GM18517 (cell line): Measurements from ENCODE around the gene RASL12.
"Not testable (repeated sequence)": the region's sequence is repeated elsewhere in the genome, so short reads cannot be mapped to it uniquely, and the experiment has no call there.

Source experiments
- ATAC-seq: cut with Tn5 transposase; IDR thresholded peaks from one replicate; pipeline ENCODE4 v1.9.1; 2021; ENCODE audit warnings: mild to moderate bottlenecking, moderate library complexity; ENCODE audit not compliant: unreplicated experiment

Gene RASL12

DNA sequence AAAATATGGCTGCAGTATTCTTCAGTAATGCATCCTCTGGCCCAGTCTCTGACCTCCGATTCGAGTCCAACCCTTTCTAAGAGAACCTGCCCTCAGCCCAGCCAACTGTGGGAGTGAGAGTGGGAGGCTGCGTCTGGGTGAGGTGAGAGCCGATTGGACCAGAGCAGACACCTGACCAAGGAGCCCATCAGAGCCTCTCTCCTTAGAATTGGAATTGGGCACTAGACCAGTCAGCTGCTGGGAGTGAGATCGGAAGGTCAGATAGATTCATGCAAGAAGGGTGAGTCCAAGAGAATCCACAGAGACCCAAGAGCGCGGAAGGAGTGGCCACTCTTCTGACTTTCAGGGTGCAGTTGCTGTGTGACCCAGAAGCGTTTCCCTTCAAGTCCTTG, 10.2 kb downstream of the RASL12 start:
- no peak for ATAC-seq

DNA sequence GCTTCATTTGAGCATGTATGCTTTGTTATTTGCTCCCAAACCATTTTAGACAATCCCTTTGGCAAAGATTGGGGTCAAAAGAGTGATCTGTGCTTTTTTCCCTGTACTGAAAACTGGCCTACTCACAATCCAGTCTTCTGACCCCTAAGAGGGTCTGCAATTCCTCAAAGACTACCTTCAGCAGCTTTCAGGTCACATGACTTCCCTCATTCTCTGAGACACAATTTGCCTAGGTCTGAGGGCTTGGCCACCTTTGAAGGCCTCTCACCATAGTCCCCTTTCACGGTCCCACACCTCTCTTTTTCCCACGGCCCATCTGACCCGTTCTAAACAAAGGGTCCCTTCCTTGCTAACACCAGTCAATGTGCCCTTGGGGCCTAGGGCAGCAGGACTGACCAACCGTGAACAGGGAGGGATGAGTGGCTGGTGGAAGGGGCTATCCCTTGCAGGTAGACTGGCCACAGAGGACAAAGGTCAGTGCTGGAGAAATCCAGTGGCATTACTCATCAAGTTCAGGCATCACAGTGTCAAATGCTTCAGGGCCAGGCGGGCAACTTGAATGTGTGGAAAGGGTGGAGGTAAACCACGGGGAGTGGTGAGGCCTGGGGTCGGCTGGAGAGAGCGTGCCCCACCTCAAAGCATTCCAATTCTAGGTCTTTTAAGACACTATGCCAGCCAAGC, 10.8 kb downstream of the RASL12 start:
- no peak for ATAC-seq

DNA sequence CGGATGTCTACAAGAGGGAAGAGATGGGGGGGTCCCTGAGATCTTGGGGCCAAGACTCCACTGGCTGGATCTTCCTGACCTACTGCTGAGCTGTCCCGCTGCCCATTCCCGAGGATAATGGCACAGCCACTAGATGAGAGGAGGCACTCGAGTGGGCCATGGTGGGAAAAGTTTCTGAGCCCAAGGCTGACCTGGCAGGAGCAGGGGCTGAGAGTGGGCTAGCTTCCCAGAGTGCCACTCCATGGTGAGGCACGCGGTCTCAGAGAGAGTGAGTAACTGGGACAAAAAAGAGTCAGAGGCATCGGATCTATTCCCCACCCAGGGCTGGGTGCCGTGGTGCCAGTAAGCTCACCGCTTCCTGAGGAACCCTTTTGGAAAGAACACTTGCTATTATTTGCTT, 11.7 kb downstream of the RASL12 start:
- ATAC-seq = no peak

DNA sequence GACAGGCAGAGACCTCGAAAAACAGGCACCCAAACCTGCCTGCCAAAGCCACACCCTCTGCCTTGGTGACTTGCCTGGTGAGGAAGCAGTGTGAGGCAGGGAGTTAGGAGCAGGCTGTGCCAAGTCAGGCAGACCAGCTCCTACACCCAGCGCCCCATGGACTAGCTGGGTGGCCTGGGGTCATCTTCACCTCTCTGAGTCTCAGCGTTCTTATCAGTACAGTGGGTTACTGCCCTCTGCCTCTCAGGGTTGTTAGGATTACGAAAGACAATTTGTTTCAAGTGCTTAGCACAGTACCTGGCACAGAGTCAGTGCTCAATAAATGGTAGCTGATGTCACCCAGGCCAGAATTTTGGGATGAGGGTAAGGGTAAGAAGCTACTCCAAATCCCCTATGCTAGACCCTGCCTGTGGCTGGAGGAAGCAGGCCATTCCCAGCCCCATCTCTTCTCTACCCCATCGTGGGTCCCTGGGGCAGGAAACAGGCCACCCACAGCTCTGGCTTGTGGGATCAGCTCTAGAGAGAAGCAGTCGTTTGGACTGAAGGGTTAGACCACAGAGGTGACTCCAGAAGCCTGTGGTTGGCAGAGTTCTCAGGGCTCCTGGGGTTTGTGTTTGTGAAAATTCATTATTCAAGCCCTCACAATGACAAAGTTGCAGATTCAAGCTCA, 12.5 kb downstream of the RASL12 start:
- ATAC-seq = no peak

DNA sequence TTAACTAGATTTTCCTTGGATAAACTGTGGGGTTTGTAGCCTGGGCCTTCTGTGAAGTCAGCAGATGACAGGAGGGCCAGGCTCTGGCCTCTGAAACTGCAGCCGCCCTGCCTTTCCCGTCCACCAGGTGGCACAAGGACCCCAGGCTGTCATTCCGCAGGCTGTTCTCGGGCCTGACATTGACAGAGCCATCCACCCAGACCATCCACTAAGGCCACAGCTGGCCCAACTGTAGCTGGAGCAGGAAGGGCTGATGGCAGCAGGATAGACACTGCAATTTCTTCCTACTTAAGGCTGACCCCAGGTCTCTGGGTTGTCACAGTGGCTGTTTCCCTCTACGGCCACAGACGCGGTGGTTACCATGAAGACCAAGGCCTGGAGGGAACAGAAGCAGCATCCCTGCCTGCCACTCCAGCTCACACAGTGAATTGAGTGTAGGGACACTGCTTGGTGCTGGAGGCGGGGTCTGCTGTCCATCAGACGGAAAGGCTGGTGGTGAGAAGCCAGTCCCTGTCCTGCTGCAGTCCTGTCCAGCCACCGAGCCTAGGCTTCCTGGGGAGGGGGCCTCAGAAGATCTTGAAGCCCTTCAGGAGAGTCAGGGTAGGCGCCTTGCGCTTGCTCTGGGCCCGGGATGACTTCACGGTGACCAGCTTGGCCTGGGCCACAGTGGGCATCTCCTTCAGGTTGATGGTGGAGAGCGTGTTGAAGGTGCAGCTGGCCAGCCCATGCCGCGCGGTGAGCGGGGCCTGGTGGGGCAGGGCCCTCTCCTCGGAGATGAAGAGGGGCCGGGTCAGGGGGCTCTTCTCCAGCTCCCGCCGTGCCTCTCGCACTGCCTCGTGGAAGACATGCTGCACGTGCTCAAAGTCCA, 13.2 kb downstream of the RASL12 start:
- no peak for ATAC-seq

DNA sequence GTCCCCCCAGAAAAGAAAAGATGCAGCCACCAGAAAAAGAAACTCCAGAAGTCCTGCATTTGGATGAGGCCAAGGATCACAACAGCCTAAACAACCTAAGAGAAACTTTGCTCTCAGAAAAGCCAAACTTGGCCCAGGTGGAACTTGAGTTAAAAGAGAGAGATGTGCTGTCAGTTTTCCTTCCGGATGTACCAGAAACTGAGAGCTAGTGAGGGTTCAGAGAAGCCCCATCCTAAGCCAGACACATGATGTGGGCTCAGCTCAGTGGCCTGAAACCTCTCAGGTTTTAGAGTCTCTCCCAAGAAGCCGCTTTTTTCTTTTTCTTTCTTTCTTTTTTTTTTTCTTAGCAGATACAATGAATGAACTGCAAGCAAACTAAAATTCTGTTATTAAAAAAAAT, 14.8 kb downstream of the RASL12 start:
- ATAC-seq = no peak

DNA sequence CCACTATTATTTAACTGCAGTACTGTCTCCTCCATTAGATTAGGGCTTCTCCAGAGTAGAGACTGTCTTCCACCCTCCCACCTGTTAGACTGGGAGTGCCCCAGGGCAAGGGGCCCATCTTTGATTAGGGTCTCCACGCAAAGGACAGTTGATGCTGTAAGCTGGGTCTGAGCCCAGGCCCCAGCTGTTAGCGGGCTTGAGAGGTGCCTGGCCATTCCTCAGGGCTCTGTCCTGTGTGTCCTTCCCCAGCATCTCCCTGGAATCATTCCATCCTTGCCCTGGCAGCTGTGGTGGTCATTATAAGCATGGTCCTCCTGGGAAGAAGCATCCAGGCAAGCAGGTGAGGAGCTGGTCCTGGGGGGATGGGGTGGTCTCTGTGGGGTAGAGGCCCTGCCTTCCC, 16.5 kb downstream of the RASL12 start:
- no peak for ATAC-seq

DNA sequence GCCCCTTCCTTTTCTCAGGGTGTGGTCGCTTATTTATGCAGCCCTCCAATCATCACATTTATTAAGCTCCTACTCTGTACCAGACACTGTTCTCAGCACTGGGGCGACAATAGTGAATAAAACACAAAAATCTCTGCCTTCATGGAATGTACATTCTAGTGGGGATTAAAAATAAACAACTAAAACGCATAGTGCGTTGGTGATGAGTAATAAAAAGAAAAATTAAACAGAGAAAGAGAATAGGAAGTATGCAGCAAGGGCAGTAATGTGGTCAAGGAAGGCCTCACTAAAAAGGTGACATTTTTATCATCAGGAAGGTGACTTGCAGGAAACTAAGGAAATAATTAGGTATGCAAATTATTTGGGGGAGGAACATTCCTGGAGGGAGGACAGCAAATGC, 17.5 kb downstream of the RASL12 start:
- ATAC-seq = no peak

DNA sequence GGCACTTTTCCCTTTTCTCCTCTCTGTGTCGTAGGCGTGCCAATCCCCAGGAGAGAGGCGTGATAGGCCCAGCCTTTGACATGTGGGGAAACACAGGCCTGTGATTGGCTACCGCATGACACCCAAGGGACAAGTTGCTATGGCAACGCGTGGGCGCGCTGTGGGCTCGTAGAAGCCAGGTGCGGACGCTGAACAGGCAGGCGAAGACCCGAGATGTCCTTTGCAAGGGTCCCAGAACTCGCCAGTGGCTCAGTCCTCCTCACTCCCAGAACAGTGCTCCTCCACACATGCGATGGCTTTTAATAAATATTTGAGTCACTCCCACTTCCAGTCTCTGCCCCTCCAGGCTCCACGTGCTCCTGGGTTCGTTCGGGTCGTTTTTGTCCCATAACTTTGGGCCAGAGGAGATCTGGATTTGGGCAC, 18.4 kb downstream of the RASL12 start:
- peak; percentile 80 for ATAC-seq

DNA sequence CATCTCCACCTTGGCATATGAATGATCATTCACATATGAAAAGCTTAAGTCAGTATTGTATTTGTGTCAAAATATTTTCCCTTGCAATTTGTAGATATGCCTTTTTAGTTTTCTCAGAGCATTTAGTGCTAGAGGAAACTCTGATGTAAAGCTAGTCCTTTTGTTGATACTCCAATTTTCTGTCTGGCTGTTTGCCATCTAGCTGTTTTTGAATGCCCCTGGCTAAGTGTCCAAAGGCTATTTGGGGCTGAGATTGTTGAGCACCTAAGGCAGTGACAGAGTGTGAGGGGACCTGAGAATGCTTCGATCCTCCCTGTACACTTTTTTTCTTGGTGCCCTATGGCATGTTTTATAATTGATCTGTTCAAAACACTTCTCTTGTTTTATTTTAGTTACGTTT, 19.6 kb downstream of the RASL12 start:
- no peak for ATAC-seq

DNA sequence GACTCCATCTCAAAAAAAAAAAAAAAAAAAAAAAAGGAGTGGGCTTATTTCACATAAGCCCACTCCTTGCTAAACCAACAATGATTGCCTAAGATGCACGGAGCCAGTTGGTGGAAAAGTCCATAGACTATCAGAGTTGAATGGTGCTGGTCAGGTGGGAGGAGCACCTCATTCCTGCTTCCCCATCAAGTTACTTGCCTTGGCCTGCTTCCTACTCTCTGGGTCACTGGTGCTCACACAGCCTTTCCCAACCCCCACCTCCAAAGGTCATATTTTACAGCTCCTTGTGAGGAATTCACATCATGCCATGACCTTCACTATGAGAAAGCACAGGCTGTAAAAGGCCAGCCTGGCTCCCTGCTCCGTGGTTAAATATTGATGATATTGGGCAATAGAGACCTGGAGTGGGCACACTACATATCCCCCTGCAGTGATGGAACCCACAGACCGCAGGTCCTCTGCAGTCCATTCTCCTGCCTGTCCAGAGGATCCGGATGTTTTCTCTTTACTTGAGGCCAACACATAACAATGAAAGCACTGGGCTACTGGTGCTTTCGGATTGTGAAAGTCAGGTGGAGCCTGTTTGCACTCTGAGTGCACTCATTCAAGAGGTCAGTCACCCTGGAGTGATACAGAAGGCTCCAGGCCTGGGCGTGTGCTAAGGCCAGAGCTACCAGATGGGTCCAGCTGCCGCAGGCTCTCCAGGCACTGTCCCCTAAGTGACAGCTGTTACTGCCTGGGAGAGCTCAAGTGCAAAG, 22.9 kb downstream of the RASL12 start, which contains the start of gene SLC51B:
Gene SLC51B, plus strand, starts transcription at position 664 of the 758 bp plus-strand sequence. CDS start 4,618 bp downstream, outside the sequence.
- ATAC-seq = no peak

DNA sequence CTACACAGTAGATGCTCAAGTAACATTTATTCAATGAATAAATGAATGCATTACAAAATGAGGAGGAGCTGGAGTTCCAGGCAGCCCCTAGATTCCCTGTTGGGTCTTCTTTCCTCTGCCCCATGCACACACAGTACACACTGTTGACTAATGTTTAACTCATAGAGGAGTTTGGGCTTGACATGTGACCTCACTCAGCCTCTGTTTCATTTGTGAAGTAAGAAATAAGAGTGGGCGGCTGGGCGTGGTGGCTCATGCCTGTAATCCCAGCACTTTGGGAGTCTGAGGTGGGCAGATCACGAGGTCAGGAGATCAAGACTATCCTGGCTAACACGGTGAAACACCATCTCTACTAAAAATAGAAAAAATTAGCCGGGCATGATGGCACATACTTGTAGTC, 23.6 kb downstream of the RASL12 start:
- ATAC-seq = not testable (repeated sequence)

DNA sequence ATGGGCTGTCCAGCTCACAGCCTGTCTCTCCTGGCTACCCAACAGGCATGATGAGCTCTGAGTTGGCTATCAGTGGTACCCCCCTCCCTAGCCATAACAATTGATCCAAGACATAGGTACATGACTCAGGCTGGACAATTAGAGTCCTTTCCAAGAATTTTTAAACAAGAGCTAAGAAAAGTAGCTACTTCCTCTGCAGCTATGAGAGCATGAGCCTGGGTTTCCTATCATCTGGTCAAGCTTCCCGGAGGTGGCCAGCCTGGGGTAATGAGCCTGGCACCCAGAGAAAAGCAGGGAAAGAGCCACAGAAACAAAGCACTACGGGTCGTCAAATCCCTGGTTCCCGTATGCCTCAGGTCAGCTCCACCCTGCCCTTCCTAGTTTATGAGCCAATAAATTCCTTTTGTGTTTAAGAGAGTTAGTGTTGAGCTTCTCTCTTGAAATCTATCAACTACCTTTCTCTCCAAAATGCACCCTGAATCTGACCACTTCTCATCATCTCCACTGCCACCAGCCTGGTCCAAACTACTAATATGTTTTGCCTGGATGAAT, 24.9 kb downstream of the RASL12 start:
- no peak for ATAC-seq

DNA sequence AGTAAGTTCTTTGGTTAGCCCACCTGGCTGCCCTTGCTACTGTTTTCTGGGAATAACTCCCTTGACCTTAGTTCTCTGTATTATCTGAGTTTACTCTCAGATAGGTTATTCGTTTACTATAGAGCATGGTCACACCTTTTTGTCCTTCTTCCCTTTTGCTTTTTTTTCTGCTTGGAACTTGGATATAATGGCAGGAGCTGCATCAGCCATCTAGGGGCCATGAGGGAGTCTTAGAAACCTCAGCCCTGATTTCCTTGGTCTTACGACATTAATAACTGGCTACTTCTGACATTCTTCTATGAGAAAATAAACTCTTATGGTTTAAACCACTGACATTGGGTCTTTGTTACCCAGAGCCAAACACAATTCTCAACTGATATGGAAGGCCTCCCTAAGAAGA, 26.0 kb downstream of the RASL12 start:
- no peak for ATAC-seq

DNA sequence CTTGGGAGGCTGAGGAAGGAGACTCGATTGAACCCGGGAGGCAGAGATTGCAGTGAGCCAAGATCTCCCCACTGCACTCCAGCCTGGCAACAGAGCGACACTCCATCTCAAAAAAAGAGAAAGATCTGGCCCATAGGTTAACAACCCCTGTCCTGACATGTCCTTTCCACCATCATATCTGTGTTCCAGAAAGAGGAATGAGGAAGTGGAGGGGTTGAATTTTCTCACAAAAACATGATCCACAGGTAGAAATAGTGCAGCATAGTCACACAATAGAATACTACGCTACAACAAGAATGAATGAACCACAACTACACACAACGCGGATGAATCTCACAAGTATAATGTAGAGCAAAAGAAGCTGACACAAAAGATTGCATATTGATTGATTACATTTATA, 27.3 kb downstream of the RASL12 start:
- no peak for ATAC-seq

DNA sequence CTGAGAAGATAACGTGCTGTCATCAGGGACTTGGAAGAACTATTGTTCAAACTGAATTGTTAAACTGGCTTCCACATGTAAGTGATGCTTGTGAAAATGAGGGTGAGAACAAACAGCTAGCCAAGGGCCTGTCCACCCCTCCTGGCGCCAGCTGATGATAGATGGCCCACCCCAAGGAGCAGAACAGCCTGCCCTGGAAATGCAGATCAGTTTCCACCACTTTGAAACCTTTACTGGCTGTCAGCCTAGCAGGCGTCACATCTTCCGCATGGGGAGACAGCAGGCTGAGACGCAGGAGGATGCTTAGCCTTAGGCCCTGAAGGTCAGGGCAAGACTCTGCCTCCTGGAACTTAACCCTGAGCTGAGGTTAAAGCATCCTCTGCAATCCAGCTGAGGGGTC, 29.0 kb downstream of the RASL12 start:
- no peak for ATAC-seq

DNA sequence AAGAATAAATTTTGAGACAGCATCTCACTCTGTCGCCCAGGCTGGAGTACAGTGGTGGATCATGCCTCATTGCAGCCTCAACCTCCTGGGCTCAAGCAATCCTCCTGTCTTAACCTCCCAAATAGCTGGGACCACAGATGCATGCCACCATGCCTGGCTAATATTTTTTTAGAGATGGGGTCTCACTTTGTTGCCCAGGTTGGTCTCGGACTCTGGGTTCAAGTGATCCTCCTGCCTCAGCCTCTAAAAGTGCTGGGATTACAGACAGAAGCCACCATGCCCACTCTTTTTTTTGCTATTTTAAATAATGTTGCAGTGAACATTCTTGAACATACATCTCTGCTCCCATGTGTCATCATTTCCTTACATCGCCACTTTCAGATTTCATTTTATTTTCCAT, 29.4 kb downstream of the RASL12 start:
- no peak for ATAC-seq

DNA sequence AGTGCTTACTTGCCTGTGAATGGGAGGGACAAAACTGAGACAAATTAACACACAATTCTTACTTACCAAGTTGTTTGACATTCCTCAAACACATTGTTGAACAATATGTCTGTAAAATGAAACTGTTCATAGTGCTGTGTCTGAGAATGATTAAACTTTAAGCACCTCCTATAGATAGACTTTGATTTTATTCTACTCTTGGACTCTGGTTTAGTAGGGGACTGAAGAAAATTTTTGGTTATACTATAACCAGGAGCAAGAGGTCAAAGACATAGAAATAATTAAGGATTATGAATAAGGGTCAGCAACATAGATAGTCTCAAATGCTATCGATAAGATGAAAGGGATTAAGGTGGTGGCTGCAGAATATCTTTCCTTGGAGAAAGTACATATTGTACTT, 30.5 kb downstream of the RASL12 start:
- ATAC-seq = no peak

DNA sequence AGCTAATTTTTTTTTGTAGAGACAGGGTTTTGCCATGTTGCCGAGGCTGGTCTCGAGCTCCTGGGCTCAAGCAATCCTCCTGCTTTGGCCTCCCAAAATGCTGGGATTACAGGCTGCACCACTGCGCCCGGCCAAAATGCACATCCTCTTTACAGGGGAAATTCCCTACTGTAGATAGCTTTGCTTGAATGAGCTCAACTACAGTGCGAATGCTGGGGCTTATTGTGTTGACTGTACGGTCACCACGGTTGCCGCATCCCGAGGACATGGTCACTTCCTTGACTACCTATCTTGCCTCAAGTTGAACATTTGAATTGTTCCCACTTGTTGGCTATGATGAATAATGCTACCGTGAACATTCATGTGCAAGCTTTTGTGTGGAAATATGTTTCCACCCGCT, 33.1 kb downstream of the RASL12 start:
- no peak for ATAC-seq

DNA sequence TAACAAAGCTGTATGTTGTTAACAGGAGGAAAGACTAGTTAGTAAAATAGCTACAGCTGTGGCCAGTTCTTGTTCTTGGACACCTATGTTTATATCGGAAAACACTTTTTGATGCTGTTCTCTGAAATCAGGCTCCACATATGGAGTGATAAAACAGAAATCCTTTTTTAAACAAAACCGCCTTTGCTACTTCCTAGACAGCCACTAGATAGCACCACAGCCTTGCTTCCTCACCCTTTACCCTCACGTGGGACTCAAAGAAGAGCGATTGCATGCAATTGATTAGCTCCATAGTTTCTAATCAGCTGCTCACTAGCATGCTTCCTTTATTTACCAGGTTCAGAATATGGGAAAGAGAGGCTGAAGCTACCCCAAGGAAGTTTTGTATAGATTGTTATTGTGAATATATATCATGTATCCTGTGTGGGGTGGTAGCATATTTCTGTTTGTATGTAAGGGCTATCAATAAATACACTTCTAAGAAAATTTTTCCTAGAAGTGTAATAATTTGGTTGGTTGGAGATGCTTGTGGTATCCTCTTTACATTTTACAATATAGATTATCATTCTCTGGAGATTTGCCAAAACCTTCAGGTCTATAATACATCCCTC, 34.0 kb downstream of the RASL12 start:
- ATAC-seq = no peak
